Endodermal cell (in vitro differentiated cells): Measurements from ENCODE around the gene PTH2. TPM values are rescaled to one million over a fixed set of nuclear protein-coding genes. Genes with fewer than 3 reads are reported as not detected.

Experiments
- DNase-seq: peaks from one replicate; pipeline ENCODE4 v3.0.0-alpha.2; 2017
- H3K27ac ChIP-seq: 2 replicates; pipeline ENCODE4 v1.5.1; 2013; ENCODE audit warnings: mild to moderate bottlenecking, low read depth, low read length, moderate library complexity
- H3K27me3 ChIP-seq: 2 replicates; pipeline ENCODE4 v1.6.1; 2013; ENCODE audit warnings: mild to moderate bottlenecking, low read length, moderate library complexity; ENCODE audit not compliant: insufficient read depth, control insufficient read depth, poor library complexity, severe bottlenecking
- H3K36me3 ChIP-seq: 2 replicates; pipeline ENCODE4 v1.7.0; 2013; ENCODE audit warnings: mild to moderate bottlenecking, low read length, moderate library complexity; ENCODE audit not compliant: control insufficient read depth, insufficient read depth
- H3K4me1 ChIP-seq: one replicate; pipeline ENCODE4 v1.7.0; 2013; ENCODE audit warnings: low read length; ENCODE audit not compliant: control insufficient read depth, insufficient read depth
- H3K4me3 ChIP-seq: 2 replicates; pipeline ENCODE4 v1.5.1; 2013; ENCODE audit warnings: mild to moderate bottlenecking, low read length, moderate library complexity
- H3K9ac ChIP-seq: 2 replicates; pipeline ENCODE4 v1.6.1; 2013; ENCODE audit warnings: mild to moderate bottlenecking, low read length, moderate library complexity; ENCODE audit not compliant: poor library complexity, severe bottlenecking; ENCODE audit errors: extremely low read depth
- H3K9me3 ChIP-seq: 2 replicates; pipeline ENCODE4 v1.6.1; 2013; ENCODE audit warnings: mild to moderate bottlenecking, low read length, moderate library complexity; ENCODE audit not compliant: control insufficient read depth
- H3K27ac Mint-ChIP-seq: 2 replicates; pipeline ENCODE4 v1.8.0; 2020; ENCODE audit warnings: mixed read lengths
- H3K27me3 Mint-ChIP-seq: 2 replicates; pipeline ENCODE4 v1.8.0; 2021; ENCODE audit warnings: mild to moderate bottlenecking, mixed read lengths; ENCODE audit not compliant: insufficient read depth
- H3K36me3 Mint-ChIP-seq: 2 replicates; pipeline ENCODE4 v1.8.0; 2020; ENCODE audit warnings: low read depth, mixed read lengths
- H3K4me1 Mint-ChIP-seq: 2 replicates; pipeline ENCODE4 v1.8.0; 2020; ENCODE audit warnings: mixed read lengths
- H3K4me3 Mint-ChIP-seq: 2 replicates; pipeline ENCODE4 v1.8.0; 2020; ENCODE audit warnings: mild to moderate bottlenecking, moderate library complexity, mixed read lengths
- H3K9me3 Mint-ChIP-seq: 2 replicates; pipeline ENCODE4 v1.8.0; 2020; ENCODE audit warnings: mild to moderate bottlenecking, mixed read lengths
- CTCF ChIP-seq: fragments of 200-600 bp; sonication (generic); conservative IDR thresholded peaks from 2 replicates; pipeline ENCODE4 v1.5.0; 2021; ENCODE audit warnings: antibody characterized with exemption, mild to moderate bottlenecking
- WGBS, 2 experiments: methylation state at CpG; one replicate each; pipeline versions ENCODE4 v1.1.5 to v1.1.7; 2013; ENCODE audit warnings: missing lambda C conversion rate in 2 of 2, mixed read lengths in 1 of 2; ENCODE audit not compliant: insufficient coverage in 1 of 2, insufficient read length in 1 of 2; 5-methylcytosine and 5-hydroxymethylcytosine counted together
- total RNA-seq, 2 donors: library from RNA; stranded (reverse); fragmentation: NEBNext Ultra II Directional in 1 of 2; extraction: Animal tissue kit (Norgen Biotek cat#: 25700) in 1 of 2; gene quantifications; 2 replicates in 1 of 2; 3 replicates in 1 of 2; pipeline ENCODE4 v1.2.1, GENCODE V29; 2021

PTH2 gene
- total RNA-seq, 2 donors from 2014 or later, result not detected

DNA sequence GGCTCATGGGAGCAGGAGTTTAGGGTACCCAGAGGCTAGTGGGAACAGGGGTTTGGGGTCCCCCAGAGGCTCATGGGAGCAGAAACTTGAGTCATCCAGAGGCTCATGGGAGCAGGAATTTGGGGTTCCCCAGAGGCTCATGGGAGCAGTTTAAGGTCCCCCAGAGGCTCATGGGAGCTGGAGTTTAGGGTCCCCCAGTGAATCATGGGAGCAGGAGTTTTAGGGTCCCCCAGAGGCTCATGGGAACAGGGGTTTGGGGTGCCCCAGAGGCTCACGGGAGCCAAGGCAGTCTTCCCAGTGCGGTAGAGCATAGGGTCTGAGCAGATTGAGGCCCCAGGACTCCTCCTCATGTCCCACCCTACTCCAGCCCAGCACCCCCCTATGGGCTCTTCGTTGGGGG lies 42.1 kb upstream of the PTH2 start:
- Mint-ChIP-seq H3K27ac (no peak overlapping the region), H3K9me3 (no peaks in the 10 kb centered on the region), H3K4me1 (no peaks in the 10 kb centered on the region), H3K4me3 (no peak overlapping the region), H3K36me3 (peaks cover 24% of the 10 kb centered on the region), H3K27me3 (no peaks in the 10 kb centered on the region)
- H3K9me3 ChIP-seq, result no peaks in the 10 kb centered on the region
- no peaks in the 10 kb centered on the region for H3K27me3 ChIP-seq
- WGBS, 2 experiments, result 97 to 100% methylated on average over 2 to 3 of the region's 3 CpGs
- no peak overlapping the region for H3K4me3 ChIP-seq
- peaks cover 36% of the 10 kb centered on the region for H3K36me3 ChIP-seq
- H3K4me1 ChIP-seq, result no peaks in the 10 kb centered on the region
- no peak for TF ChIP-seq CTCF
- no peak overlapping the region for H3K27ac ChIP-seq
- no peak for DNase-seq
- no peak overlapping the region for H3K9ac ChIP-seq

- no peaks in the 10 kb centered on the region for H3K4me1 ChIP-seq
- H3K27ac ChIP-seq, result no peak overlapping the region
- H3K9me3 ChIP-seq, result no peaks in the 10 kb centered on the region
- Mint-ChIP-seq H3K9me3 (no peaks in the 10 kb centered on the region), H3K4me3 (no peak overlapping the region), H3K27ac (no peak overlapping the region), H3K27me3 (no peaks in the 10 kb centered on the region), H3K36me3 (peaks cover 35% of the 10 kb centered on the region), H3K4me1 (no peaks in the 10 kb centered on the region)
- H3K4me3 ChIP-seq, result no peak overlapping the region
- H3K36me3 ChIP-seq, result peaks cover 38% of the 10 kb centered on the region
- DNase-seq, result no peak
- H3K9ac ChIP-seq, result no peak overlapping the region
- WGBS, 2 experiments, result 96 to 97% methylated on average over 19 to 39 of the region's 39 CpGs
- TF ChIP-seq CTCF, result no peak
- H3K27me3 ChIP-seq, result no peaks in the 10 kb centered on the region
These were observed 40.9 kb upstream of the PTH2 start for GRCh38 chr19:49463960-49464740.

DNA sequence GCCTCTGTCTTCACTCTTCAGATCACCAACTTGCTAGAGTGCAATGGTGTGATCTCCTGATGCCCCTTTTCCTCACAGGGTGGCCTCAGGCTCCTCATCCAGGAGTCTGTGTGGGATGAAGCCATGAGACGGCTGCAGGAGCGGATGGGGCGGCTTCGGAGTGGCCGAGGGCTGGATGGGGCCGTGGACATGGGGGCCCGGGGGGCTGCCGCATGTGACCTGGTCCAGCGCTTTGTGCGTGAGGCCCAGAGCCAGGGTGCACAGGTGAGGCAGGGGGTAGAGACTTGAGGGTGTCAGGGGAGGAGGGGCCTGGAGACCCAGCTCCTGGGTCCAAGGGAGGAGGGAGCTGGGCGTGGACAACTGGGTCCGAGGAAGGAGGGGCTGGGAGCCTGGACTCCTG lies 39.3 kb upstream of the PTH2 start:
- H3K4me1 Mint-ChIP-seq, result no peaks in the 10 kb centered on the region
- no peaks in the 10 kb centered on the region for H3K9me3 Mint-ChIP-seq
- DNase-seq, result no peak
- Histone ChIP-seq H3K36me3 (peaks cover 48% of the 10 kb centered on the region), H3K4me1 (no peaks in the 10 kb centered on the region), H3K4me3 (no peak overlapping the region), H3K9me3 (no peaks in the 10 kb centered on the region), H3K27ac (no peak overlapping the region), H3K9ac (no peak overlapping the region), H3K27me3 (no peaks in the 10 kb centered on the region)
- peaks cover 33% of the 10 kb centered on the region for H3K36me3 Mint-ChIP-seq
- H3K4me3 Mint-ChIP-seq, result no peak overlapping the region
- 87% methylated on average over 12 of the region's 12 CpGs; no CpG with 5 or more reads in 1 of the 2 experiments for WGBS, 2 experiments
- no peak for TF ChIP-seq CTCF
- no peaks in the 10 kb centered on the region for H3K27me3 Mint-ChIP-seq
- H3K27ac Mint-ChIP-seq, result no peak overlapping the region
